ENCODE measurements around the gene FADS3.
A peak's percentile ranks its signal among the peaks of the same experiment; 100 is the strongest.

FADS3 gene

DNA sequence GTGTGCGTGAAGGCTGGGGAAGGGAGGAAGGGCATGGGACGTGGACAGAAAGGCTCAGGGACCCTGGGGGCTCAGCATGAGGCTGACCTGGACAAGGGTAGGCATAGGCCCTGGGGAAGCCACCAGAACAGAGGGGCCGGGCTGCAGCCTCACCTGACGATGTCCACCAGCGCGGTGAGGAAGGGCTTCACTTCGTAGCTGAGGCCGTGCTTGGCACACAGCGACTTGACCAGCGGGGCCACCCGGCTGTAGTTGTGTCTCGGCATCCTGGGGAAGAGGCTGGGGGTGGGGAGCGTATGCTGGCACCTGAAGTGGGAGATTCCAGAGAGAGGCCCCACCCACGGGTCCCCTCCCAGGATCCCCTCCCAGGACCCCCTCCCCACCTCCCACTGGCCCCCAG lies 15.6 kb downstream of the FADS3 start:
- DNase-seq: no peak

GRCh38 chr11:61874853-61875252 lies 16.5 kb downstream of the FADS3 start:
- DNase-seq: no peak

DNA sequence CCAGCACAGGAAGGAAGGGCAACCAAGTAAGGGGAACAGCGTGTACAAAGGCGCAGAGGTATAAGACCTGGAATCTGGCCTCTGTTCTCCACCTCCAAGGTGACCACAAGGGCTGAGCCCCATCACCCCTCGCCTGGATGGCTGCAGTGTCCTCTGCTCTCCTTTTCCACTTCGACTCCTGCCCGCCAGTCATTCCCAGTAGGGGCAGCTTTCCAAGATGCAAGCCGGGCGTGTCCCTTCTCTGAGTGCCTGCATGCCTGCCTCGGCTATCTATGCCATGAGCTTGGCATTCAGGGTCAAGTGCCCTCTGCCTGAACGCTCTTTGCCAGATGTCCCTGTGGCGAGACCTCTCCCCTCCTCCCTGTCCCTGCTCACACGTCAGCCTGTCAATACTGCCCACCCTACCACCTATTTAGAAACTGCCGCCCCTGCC lies 17.0 kb downstream of the FADS3 start:
- DNase-seq: no peak

- DNase-seq: no peak
These were observed 17.6 kb downstream of the FADS3 start for GRCh38 chr11:61873588-61874376.

GRCh38 chr11:61872935-61873565 lies 18.3 kb downstream of the FADS3 start:
- no peak for DNase-seq

DNA sequence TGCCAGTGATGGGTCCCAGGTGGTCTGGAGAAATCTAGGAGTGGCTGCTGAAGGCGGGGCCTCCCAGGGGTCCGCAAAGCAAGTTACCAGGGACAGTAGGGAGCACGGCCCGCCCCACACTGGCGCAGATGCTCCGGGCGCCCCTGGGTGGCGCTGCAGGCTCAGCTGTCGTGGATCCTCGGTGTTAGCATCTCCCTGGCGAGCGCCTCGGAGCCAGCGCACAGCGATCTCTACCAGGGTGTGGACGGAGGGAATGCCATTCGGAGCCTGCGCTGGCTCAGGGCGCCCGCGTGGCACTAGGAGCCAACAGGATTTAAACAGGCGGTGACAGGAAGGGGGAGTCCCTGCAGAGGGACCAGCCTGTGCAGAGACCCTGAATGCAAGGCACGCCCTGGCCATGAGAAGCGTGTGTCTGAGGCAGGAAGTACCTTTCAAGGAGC lies 20.2 kb downstream of the FADS3 start:
- peak; percentile 79 for DNase-seq

DNA sequence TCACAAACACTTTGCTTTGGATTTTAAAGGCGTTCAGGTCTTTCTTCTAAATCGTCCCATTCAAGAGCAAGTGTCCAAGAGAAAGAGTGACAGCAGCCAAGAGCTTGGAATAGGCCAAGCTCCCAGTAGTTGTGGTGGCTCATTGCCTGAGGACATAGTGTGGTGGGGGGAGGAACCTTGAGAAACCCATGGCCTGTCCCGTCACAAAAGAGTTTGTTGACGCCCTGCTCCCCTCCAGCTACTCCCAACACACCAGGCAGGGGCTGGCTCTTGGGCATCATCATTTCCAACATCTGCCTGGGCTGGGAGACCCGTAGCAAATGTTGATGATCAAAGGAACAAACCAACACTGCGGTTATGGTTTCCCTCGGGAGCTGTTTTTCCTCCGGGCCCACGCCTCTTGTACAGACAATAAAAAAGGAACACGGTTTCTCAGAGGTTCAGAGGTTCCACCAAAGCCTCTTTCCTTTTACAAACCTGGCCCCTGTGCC lies 20.8 kb downstream of the FADS3 start:
- no peak for DNase-seq

DNA sequence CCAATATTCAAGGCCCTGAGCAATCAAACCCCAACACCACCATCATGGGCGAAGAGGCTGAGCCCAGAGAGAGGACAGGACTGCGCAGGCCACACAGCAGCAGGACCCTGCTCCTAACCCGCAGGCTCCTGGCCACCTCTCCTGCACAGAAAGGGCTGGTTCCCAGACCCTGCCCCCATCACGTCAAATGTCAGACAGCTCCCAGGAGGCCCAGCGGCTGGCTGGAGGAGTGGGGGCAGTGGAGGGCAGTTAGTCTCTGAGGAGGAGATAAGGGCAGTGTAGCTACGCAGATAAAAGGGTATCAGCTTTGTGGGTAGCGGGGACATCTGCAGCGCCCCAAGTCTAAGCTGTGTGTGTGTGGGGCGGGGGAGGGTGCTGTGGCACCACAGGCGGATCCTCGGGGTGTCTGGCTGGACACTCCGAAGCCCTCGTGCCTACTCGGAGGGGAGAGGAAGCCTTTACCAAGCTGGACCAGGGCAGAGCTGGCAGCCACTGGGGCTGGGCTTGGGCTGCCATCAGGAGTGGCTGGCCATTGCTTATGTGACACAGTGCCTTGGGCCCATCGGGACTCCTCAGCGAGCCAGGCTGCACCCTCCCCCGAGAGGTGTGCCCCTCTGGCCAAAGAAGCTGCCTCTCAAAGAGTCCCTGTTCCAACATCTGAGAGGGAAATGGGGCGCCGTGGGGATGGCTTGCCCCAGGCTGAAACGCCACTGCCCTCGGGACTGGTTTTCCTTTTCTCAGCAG lies 21.5 kb downstream of the FADS3 start:
- no peak for DNase-seq

DNA sequence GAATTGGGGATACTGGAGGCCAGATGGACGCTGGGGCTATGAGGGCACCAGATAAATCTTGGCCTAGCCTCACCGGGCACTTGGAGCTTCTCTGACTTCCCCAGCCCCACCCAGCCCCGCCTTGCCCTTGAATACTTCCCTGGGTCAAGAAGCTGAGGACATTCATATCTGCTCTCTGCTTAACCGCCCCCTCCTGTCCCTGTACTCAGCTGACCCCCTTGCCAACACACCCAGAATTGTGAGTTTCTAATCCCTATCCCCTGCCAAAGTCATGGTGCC lies 22.0 kb downstream of the FADS3 start:
- no peak for DNase-seq

GRCh38 chr11:61868571-61869428 lies 22.5 kb downstream of the FADS3 start:
- no peak for DNase-seq

DNA sequence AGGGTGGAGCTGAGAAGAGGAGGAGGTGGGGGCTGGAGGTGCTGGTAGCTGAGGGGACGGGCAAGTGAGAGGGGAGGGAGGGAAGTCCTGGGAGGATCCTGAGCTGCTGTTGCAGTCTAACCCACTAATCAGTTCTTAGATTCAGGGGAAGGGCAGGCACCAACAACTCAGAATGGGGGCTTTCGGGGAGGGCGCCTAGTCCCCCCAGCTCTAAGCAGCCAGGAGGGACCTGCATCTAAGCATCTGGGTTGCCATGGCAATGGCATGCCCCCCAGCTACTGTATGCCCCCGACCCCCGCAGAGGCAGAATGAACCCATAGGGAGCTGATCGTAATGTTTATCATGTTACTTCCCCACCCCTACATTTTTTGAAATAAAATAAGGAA lies 24.4 kb downstream of the FADS3 start:
- no peak for DNase-seq

GRCh38 chr11:61866231-61866957 lies 25.0 kb downstream of the FADS3 start:
- no peak for DNase-seq

- no peak for DNase-seq
These were observed 26.2 kb downstream of the FADS3 start for GRCh38 chr11:61864814-61865775.

- DNase-seq: no peak
These were observed 27.7 kb downstream of the FADS3 start for GRCh38 chr11:61863548-61864081.

DNA sequence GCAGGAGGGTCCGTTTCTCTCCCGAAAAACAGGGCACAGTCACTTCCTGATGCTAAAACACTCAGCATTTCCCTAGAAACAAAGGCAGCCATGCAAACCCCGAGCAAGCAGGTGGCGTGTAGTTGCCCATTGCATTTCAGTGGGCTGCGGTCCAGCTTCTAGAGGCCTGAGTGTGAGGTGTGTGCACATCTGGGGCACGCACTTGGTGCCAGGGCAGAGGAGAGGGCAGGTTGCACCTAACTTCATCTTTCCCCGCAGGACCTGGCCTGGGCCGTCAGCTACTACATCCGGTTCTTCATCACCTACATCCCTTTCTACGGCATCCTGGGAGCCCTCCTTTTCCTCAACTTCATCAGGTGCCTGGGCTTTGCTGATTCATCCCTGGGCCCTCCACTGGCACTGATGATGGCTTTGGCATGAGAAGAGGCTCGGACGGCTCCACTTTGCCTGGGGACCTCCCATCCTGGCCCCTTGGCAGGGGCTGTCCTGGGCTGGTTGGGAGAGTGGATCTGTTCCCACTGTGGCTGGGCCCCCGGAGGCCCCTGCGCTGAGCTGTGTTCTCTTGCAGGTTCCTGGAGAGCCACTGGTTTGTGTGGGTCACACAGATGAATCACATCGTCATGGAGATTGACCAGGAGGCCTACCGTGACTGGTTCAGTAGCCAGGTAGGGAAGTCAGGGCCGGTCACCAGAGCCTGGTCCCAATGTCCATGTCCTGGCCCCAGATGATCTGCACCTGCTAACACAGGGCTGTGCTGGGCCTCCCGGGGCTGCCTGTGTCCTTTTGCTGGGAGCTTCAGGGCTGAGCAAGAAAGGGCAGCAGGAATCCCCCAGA lies 28.4 kb downstream of the FADS3 start:
- DNase-seq: no peak

DNA sequence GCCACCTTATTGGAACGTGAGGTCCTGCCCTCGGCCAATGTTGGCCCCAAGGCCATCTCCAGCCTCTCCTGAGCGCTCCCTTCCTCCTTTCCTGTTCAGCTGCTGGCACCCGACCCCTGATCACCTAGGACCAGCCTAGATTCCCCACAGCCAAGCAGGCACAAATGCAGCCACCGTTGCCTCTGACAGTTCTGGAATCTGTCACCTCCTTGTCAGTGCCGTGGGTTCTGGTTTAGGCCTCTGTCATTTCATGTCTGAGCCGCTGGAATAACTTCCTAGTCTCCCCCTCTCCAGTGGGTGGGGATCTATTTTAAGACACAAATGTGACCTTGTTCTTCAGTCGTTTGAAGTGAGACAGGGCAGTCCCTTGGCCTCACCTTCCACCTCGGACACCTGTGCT lies 29.7 kb downstream of the FADS3 start:
- no peak for DNase-seq

GRCh38 chr11:61860054-61860903 lies 31.1 kb downstream of the FADS3 start:
- no peak for DNase-seq

- no peak for DNase-seq
These were observed 35.2 kb downstream of the FADS3 start for GRCh38 chr11:61855939-61856680.

Data from activated CD4-positive, alpha-beta T cell treated with anti-CD3 and anti-CD28 coated beads for 48 hours (primary cell).